Endothelial cell of umbilical vein (primary cell): ENCODE results near the gene LPA. TPM values are rescaled to one million over a fixed set of nuclear protein-coding genes. Genes with fewer than 3 reads are reported as not detected.

Experiments used
- BruUV-seq: library from RNA; stranded (reverse); fragments of 400-500 nt; replicated peaks from 2 replicates; lab custom pipeline; 2021; lab: Mats Ljungman, UMichigan
- CTCF ChIA-PET: fragments of 300-600, 350-600 bp; sonication (Branson Sonifier 250); formaldehyde crosslinking; loops from one replicate; lab custom pipeline; 2021; ENCODE audit warnings: antibody characterized with exemption, inconsistent platforms; lab: Charles Lee
- POLR2A ChIA-PET: fragments of 300-600, 350-600 bp; sonication (Branson Sonifier 250); formaldehyde crosslinking; loops from one replicate; lab custom pipeline; 2021; ENCODE audit warnings: antibody characterized with exemption, inconsistent platforms; lab: Charles Lee
- DNase-seq: peaks from one replicate; pipeline ENCODE4 v3.0.0-alpha.2; 2011; ENCODE audit warnings: low read depth, low spot score
- FAIRE-seq: peaks from 2 replicates; lab custom pipeline; 2011; peaks lifted over from hg19 to GRCh38; lab: Jason Lieb, UNC
- H2AFZ ChIP-seq: 2 replicates; pipeline ENCODE4 v1.6.0; 2012; ENCODE audit warnings: low read depth, low read length, control low read depth, inconsistent platforms
- H3K27ac ChIP-seq: 2 replicates; pipeline ENCODE4 v1.5.1; 2011; ENCODE audit warnings: low read depth, mild to moderate bottlenecking, control low read depth, low read length, moderate library complexity; ENCODE audit not compliant: insufficient read depth
- H3K27me3 ChIP-seq, 2 experiments: 2 replicates each; pipeline versions ENCODE4 v1.6.0 to v1.6.1; 2011; ENCODE audit warnings: low read length in 2 of 2, mixed read lengths in 1 of 2; ENCODE audit not compliant: control insufficient read depth in 2 of 2, insufficient read depth in 2 of 2
- H3K36me3 ChIP-seq, 2 experiments: 2 replicates in 1 of 2; 3 replicates in 1 of 2; pipeline ENCODE4 v1.5.1; 2011; ENCODE audit warnings: low read length in 2 of 2, mild to moderate bottlenecking in 1 of 2, moderate library complexity in 1 of 2; ENCODE audit not compliant: control insufficient read depth in 2 of 2, insufficient read depth in 2 of 2; ENCODE audit errors: extremely low read depth in 1 of 2
- H3K4me1 ChIP-seq: 3 replicates; pipeline ENCODE4 v1.5.1; 2011; ENCODE audit warnings: mild to moderate bottlenecking, low read length; ENCODE audit not compliant: control insufficient read depth, insufficient read depth; ENCODE audit errors: extremely low read depth
- H3K4me2 ChIP-seq: 2 replicates; pipeline ENCODE4 v1.6.1; 2011; ENCODE audit warnings: low read length, control low read depth, mixed read lengths; ENCODE audit not compliant: insufficient read depth
- H3K4me3 ChIP-seq, 3 experiments: fragments of 200-600 bp in 1 of 3; sonication (generic), shearing (Covaris generic) in 1 of 3; replicated peaks in 1 of 3; 2 replicates each; pipeline ENCODE4 v1.5.1; 2011 to 2016; ENCODE audit warnings: control low read depth in 3 of 3, low read length in 3 of 3, mild to moderate bottlenecking in 2 of 3, inconsistent platforms in 1 of 3, low read depth in 1 of 3, moderate library complexity in 1 of 3; ENCODE audit not compliant: insufficient read depth in 1 of 3
- H3K79me2 ChIP-seq: 2 replicates; pipeline ENCODE4 v1.6.0; 2012; ENCODE audit warnings: low read length, inconsistent platforms; ENCODE audit not compliant: control insufficient read depth, insufficient read depth
- H3K9ac ChIP-seq: replicated peaks from 2 replicates; pipeline ENCODE3; 2011; ENCODE audit warnings: low read length, control low read depth; ENCODE audit not compliant: insufficient read depth; ENCODE audit errors: extremely low read depth
- H3K9me1 ChIP-seq: replicated peaks from 3 replicates; pipeline ENCODE4 v1.6.0; 2011; ENCODE audit warnings: mild to moderate bottlenecking, low read length; ENCODE audit not compliant: control insufficient read depth, insufficient read depth; ENCODE audit errors: extremely low read depth
- H3K9me3 ChIP-seq: replicated peaks from 2 replicates; pipeline ENCODE4 v1.5.1; 2012; ENCODE audit warnings: low read length, inconsistent platforms; ENCODE audit not compliant: control insufficient read depth, insufficient read depth
- H4K20me1 ChIP-seq: replicated peaks from 2 replicates; pipeline ENCODE3; 2011; ENCODE audit warnings: mild to moderate bottlenecking, low read length; ENCODE audit not compliant: control insufficient read depth, insufficient read depth; ENCODE audit errors: extremely low read depth
- CTCF ChIP-seq, 2 donors: IDR thresholded peaks; 1 replicate in 1 of 2; 2 replicates in 1 of 2; pipeline ENCODE4 v1.5.1; 2011; ENCODE audit warnings: low read length in 2 of 2, mild to moderate bottlenecking in 2 of 2, moderate library complexity in 2 of 2, control low read depth in 1 of 2, inconsistent platforms in 1 of 2, low read depth in 1 of 2; ENCODE audit not compliant: insufficient read depth in 1 of 2; ENCODE audit errors: extremely low read depth in 1 of 2
- EZH2 ChIP-seq: IDR thresholded peaks from 2 replicates; pipeline ENCODE4 v1.6.1; 2012; ENCODE audit warnings: borderline replicate concordance, low read depth, mild to moderate bottlenecking, moderate library complexity, low read length, inconsistent platforms; ENCODE audit not compliant: severe bottlenecking
- FOS ChIP-seq: IDR thresholded peaks from 2 replicates; pipeline ENCODE4 v1.6.1; 2011; ENCODE audit warnings: mild to moderate bottlenecking, low read length, moderate library complexity, borderline replicate concordance; ENCODE audit not compliant: insufficient read depth
- GATA2 ChIP-seq: IDR thresholded peaks from 2 replicates; pipeline ENCODE4 v1.7.0; 2011; ENCODE audit warnings: low read depth, mild to moderate bottlenecking, moderate library complexity, mixed read lengths, low read length; ENCODE audit not compliant: insufficient read length, insufficient read depth
- JUN ChIP-seq: IDR thresholded peaks from 2 replicates; pipeline ENCODE4 v1.6.1; 2011; ENCODE audit warnings: borderline replicate concordance, low read depth; ENCODE audit not compliant: insufficient read length, insufficient read depth
- MAX ChIP-seq: IDR thresholded peaks from 2 replicates; pipeline ENCODE4 v1.6.1; 2011; ENCODE audit not compliant: insufficient read depth, insufficient read length
- MYC ChIP-seq: IDR thresholded peaks from one replicate; pipeline ENCODE4 v1.6.1; 2011; ENCODE audit warnings: mild to moderate bottlenecking, low read depth, low read length
- POLR2A ChIP-seq: IDR thresholded peaks from 2 replicates; pipeline ENCODE4 v1.6.1; 2012; ENCODE audit warnings: low read depth, mild to moderate bottlenecking, control low read depth, low read length
- POLR2AphosphoS5 ChIP-seq: IDR thresholded peaks from 2 replicates; pipeline ENCODE4 v1.6.1; 2012; ENCODE audit warnings: low read depth, mild to moderate bottlenecking, control low read depth, low read length, moderate library complexity; ENCODE audit not compliant: insufficient read depth
- dilution Hi-C: fragments of 300-500 bp; cut with MboI; formaldehyde crosslinking; loops from one replicate; pipeline ENCODE4 v1.15.0; 2019; ENCODE audit warnings: low sequenced_read_pairs; ENCODE audit not compliant: extremely low pct_ligation_motif_present
- intact Hi-C: fragments of 100-400 bp; cut with micrococcal nuclease; formaldehyde crosslinking; loops from one replicate; pipeline ENCODE4 v1.10.0; 2022
- polyA plus RNA-seq, 4 experiments: library from polyadenylated mRNA; depleted of rRNA in 3 of 4; stranded (reverse) in 3 of 4; unstranded in 1 of 4; fragments of >200 nt; gene quantifications; 2 replicates each; pipeline versions ENCODE4 v1.2.1 to v1.2.3, GENCODE V29; 2011 to 2012; ENCODE audit warnings: missing spikeins in 1 of 4
- total RNA-seq: library from RNA; stranded (reverse); gene quantifications from 2 replicates; pipeline ENCODE4 v1.2.3, GENCODE V29; 2021

LPA gene
- total and polyA plus RNA-seq, 2 donors (not counting 3 experiments of a cell fraction or from before 2014, with no cell fraction given): not detected

- H2AFZ ChIP-seq: no peak overlapping the region
- ChIA-PET POLR2A (no interaction called here), CTCF (no interaction called here)
- H3K27me3 ChIP-seq: no peaks in the 10 kb centered on the region
- no peaks in the 10 kb centered on the region for H3K36me3 ChIP-seq
- no peaks in the 10 kb centered on the region for H4K20me1 ChIP-seq
- no peak overlapping the region for H3K9ac ChIP-seq
- TF ChIP-seq MYC (no peak), MAX (no peak), FOS (no peak), GATA2 (no peak), POLR2AphosphoS5 (no peak), EZH2 (no peak), POLR2A (no peak), JUN (no peak), CTCF (IDR thresholded peaks at IDR 0.05; ENCODE audit: extremely low read depth in 1 of 2, insufficient read depth in 1 of 2, low read depth in 1 of 2, low read length in 2 of 2) (no peak)
- H3K4me3 ChIP-seq: no peak overlapping the region
- H3K27ac ChIP-seq: no peak overlapping the region
- no peaks in the 10 kb centered on the region for H3K9me1 ChIP-seq
- H3K79me2 ChIP-seq: no peaks in the 10 kb centered on the region
- BruUV-seq: no TSS peak
- no peak overlapping the region for H3K4me2 ChIP-seq
- no peaks in the 10 kb centered on the region for H3K4me1 ChIP-seq
- no peak for DNase-seq
- intact Hi-C loops: no loop called here
- no peaks in the 10 kb centered on the region for H3K9me3 ChIP-seq
- dilution Hi-C loops: no loop called here
- FAIRE-seq: no peak
Observed at GRCh38 chr6:160508599-160508998, 155.5 kb downstream of the LPA start.
